MCF 10A (cell line): Measurements from ENCODE around the gene RNF220. TPM values are rescaled to one million over a fixed set of nuclear protein-coding genes. Genes with fewer than 3 reads are reported as not detected.

Experiments
- BruUV-seq: library from RNA; stranded (reverse); fragments of 400-500 nt; replicated peaks from 2 replicates; lab custom pipeline; 2021; lab: Mats Ljungman, UMichigan
- CTCF ChIA-PET: fragments of 300-600 bp; sonication (Branson Sonifier 250); formaldehyde crosslinking; extraction: SDS; loops from one replicate; lab custom pipeline; 2021; ENCODE audit warnings: antibody characterized with exemption, inconsistent platforms; lab: Yijun Ruan, JAX
- POLR2A ChIA-PET: fragments of 300-600, 350-650 bp; sonication (Branson Sonifier 250); formaldehyde crosslinking; extraction: SDS; loops from one replicate; lab custom pipeline; 2020; ENCODE audit warnings: antibody characterized with exemption, inconsistent platforms; lab: Yijun Ruan, JAX
- DNase-seq: peaks from one replicate; pipeline ENCODE4 v3.0.0-alpha.2; 2018; ENCODE audit not compliant: unreplicated experiment
- H3K27ac Mint-ChIP-seq: one replicate; pipeline ENCODE4 v1.8.0; 2022; ENCODE audit warnings: mild to moderate bottlenecking, low read depth, mixed read lengths; ENCODE audit not compliant: unreplicated experiment
- H3K27me3 Mint-ChIP-seq: one replicate; pipeline ENCODE4 v1.8.0; 2022; ENCODE audit warnings: mixed read lengths; ENCODE audit not compliant: insufficient read depth, unreplicated experiment
- H3K36me3 Mint-ChIP-seq: one replicate; pipeline ENCODE4 v1.8.0; 2022; ENCODE audit warnings: mild to moderate bottlenecking, moderate library complexity, mixed read lengths; ENCODE audit not compliant: insufficient read depth, unreplicated experiment
- H3K4me1 Mint-ChIP-seq: one replicate; pipeline ENCODE4 v1.8.0; 2022; ENCODE audit warnings: mixed read lengths; ENCODE audit not compliant: insufficient read depth, unreplicated experiment
- H3K4me3 Mint-ChIP-seq: one replicate; pipeline ENCODE4 v1.8.0; 2022; ENCODE audit warnings: mild to moderate bottlenecking, moderate library complexity, mixed read lengths; ENCODE audit not compliant: unreplicated experiment
- H3K9me3 Mint-ChIP-seq: one replicate; pipeline ENCODE4 v1.8.0; 2022; ENCODE audit warnings: mixed read lengths; ENCODE audit not compliant: unreplicated experiment
- CTCF ChIP-seq: fragments of 200-600 bp; IDR thresholded peaks from one replicate; pipeline ENCODE4 v1.8.0; 2022; ENCODE audit warnings: antibody characterized with exemption, mild to moderate bottlenecking; ENCODE audit not compliant: unreplicated experiment
- intact Hi-C: fragments of 100-400 bp; cut with micrococcal nuclease; formaldehyde crosslinking; loops from 2 replicates; pipeline ENCODE4 v1.14.1; 2022
- total RNA-seq: library from RNA; stranded (reverse); gene quantifications from 2 replicates; pipeline ENCODE4 v1.2.3, GENCODE V29; 2022

RNF220 gene
- total RNA-seq, 1 experiment from 2014 or later: 67.1 TPM

DNA sequence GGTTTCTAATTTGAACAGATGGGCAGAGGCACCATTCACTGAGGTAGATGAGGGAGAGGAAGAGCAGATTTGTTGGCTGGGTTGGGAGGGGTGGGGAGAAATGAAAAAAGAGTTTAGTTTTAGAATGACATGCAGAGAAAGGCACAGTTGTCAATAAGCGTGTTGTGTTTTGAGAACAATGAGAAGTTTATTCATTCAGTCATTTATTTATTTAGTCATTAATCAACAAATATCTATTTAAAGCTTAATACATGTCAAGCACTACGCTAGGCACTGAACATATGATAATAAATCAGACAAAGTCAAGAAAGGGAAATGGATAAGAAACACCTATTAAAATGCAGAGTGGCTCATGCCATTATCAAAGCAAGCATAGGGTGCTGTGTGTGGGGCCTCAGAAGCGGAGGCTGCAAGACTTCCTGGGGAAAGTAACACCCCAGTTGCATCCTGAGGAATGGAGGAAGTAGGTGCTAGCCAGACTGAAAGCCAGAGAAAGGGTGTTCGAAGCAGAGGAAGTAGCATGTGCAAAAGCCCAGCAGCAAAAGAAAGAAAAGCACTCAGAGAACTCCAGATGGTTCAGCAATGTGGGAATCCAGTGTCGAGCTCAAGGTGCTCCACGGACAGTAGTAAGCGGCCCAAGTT is 114.1 kb downstream of the RNF220 start:
- Mint-ChIP-seq H3K27ac (no peak overlapping the region), H3K9me3 (peaks cover 8% of the 10 kb centered on the region), H3K4me1 (peaks cover 10% of the 10 kb centered on the region), H3K36me3 (no peaks in the 10 kb centered on the region), H3K4me3 (no peak overlapping the region), H3K27me3 (no peaks in the 10 kb centered on the region)
- DNase-seq: no peak
- ChIA-PET POLR2A (no interaction called here), CTCF (no interaction called here)
- intact Hi-C loops: no loop called here
- no TSS peak for BruUV-seq
- no peak for TF ChIP-seq CTCF

GRCh38 chr1:44521378-44522080 is 116.5 kb downstream of the RNF220 start:
- Mint-ChIP-seq H3K4me1 (no peaks in the 10 kb centered on the region), H3K36me3 (no peaks in the 10 kb centered on the region), H3K27ac (no peak overlapping the region), H3K9me3 (peaks cover 8% of the 10 kb centered on the region), H3K27me3 (no peaks in the 10 kb centered on the region), H3K4me3 (no peak overlapping the region)
- BruUV-seq: no TSS peak
- DNase-seq: no peak
- ChIA-PET POLR2A (interaction anchor here (0.7 kb wide), 1 partner anchor 191 kb away, joined by 3 read pairs; no protein-coding TSS in a partner anchor), CTCF (interaction anchor here (0.6 kb wide), 2 partner anchors 8 to 10 kb away, joined by 3 read pairs; no protein-coding TSS in a partner anchor)
- no peak for TF ChIP-seq CTCF
- intact Hi-C loops: no loop called here

DNA sequence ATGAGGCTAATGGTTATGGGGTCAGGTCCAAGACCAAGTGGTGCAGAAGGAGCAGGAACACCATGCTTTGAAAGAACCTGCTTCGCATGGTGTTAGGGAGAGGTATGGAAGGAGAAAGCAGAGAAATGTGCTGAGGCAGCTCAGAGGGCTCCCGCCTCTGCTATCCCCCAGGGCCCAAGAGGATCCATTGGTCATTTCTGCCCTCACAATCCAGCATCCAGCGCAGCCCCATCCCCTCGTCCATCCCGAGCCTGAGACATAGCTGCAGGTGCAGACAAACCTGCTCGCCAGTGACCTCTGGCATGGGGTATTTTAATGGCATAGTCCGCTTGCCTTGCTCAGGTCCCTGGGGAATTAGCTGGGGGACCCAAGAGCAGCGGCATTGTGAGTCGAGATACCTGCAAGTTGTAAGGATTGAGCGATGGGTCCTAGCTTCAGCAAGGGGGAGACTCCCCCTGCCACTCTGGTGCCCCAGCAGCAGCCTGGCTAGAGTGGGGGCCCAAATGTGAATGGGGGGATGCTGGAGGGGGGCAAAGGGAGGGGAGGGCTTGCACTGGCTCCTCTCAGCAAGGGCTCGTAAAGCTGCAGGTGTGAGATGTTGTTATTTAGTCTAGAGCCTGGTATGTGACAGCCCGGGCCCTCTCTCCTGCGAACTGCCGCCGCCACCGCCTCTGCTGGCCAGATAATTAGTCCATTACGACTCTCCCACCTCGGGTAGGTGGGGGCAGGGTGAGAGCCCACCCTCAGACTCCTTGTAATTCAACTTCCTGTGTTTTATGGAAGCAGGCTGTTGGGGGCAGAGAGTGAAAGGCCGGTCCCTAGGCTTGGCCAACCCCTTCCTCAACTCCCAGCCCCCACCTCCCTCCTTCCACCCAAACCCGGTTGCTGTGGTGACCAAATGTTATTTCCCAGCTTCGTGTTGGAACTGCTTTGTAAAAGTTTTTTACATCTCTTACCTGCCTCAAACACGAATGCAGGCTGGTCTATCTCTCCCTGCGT is 118.8 kb downstream of the RNF220 start:
- Mint-ChIP-seq H3K4me3 (no peak overlapping the region), H3K36me3 (no peaks in the 10 kb centered on the region), H3K4me1 (no peaks in the 10 kb centered on the region), H3K9me3 (peaks cover 8% of the 10 kb centered on the region), H3K27ac (no peak overlapping the region), H3K27me3 (no peaks in the 10 kb centered on the region)
- intact Hi-C loops: no loop called here
- DNase-seq: no peak
- ChIA-PET POLR2A (interaction anchor here (1.0 to 1.7 kb wide), 2 partner anchors 11 to 29 kb away, joined by 3 read pairs; no protein-coding TSS in a partner anchor), CTCF (interaction anchor here (0.7 kb wide), 1 partner anchor 71 kb away, joined by 3 read pairs; no protein-coding TSS in a partner anchor)
- TF ChIP-seq CTCF: no peak
- BruUV-seq: no TSS peak
